IPS DF 19.7 (cell line): ENCODE data around the gene SNRPB.

ENCODE experiments used
- DNase-seq: peaks from one replicate; pipeline ENCODE4 v3.0.0-alpha.2; 2013; ENCODE audit warnings: low read depth, low spot score

SNRPB gene

DNA sequence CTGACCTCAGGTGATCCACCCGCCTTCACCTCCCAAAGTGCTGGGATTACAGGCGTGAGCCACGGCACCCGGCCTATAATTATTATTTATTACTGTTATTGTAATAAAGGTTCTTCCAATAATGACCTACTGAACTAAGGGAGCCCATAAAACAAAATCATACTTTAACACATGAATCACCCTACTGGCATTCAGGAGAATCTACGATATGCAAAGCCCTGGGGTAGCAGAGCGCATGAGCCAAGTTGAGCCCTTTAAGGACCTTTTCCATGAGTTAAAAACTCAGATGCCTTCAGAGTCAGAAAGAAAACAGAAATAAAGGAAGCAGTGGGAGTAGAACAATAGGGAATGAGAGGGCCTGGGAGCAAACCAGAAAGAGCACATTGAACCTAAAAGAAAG, 41.5 kb downstream of the SNRPB start:
- no peak for DNase-seq

DNA sequence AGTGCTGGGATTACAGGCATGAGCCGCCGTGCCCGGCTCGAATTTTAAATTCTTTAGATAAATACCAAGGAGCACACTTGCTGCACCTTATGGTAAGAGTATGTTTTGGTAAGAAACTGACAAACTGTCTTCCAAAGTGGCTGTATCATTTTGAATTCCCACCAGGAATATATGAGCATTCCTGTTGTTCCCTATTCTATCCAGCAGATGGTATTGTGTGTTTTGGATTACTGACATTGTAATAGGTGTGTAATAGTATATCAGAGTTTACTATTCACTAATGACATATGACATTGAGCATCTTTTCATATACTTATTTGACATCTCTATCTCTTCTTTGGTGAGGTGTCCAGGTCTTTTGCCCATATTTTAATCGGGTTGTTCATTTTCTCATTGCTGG, 49.3 kb downstream of the SNRPB start:
- no peak for DNase-seq

DNA sequence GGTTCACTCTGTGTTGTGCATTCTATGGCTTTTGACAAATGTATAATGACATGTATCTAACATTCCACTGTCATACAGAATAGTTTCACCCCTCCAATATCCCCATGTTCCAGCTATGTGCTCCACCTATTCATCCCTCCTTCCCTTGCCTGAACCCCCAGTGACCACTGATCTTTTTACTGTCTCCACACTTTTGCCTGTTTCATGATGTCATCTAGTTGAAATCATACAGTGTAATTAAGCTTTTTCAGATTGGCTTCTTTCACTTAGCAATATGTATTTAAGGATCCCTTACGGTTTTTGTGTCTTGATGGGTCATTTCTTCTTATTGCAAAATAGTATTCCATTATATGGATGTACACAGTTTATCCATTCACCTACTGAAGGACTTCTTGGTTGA, 50.1 kb downstream of the SNRPB start:
- DNase-seq = no peak

DNA sequence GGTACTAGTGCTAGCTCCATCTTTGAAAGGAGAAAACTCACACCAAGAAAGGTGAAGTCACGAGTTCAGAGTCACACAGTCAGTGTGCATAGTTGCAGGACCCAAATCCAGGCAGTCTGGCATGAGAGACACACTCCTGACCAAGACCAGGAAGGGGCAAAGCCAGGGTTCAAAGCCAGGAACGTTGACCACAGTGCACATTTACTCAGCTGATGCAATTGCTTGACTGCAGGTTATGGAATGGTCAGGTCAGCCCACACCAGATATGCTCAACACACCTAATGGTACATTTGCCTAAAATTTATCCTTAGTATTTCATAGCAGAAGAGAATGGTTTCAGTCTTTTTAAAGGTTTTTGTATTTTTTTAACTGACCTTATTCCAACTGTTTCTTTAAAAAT, 52.2 kb downstream of the SNRPB start:
- DNase-seq = no peak

DNA sequence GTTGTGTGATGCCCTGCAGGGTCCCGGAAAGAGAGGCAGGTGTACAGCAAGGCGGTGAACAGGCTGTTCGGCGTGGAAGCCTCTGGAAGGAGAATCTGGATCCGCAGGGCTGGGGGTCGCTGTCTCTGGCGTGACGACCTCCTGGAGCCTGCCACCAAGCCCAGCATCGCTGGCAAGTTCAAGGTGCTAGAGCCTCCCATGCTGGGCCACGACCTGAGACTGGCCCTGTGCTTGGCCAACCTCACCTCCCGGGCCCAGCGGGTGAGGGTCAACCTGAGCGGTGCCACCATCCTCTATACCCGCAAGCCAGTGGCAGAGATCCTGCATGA, 53.4 kb downstream of the SNRPB start:
- no peak for DNase-seq

DNA sequence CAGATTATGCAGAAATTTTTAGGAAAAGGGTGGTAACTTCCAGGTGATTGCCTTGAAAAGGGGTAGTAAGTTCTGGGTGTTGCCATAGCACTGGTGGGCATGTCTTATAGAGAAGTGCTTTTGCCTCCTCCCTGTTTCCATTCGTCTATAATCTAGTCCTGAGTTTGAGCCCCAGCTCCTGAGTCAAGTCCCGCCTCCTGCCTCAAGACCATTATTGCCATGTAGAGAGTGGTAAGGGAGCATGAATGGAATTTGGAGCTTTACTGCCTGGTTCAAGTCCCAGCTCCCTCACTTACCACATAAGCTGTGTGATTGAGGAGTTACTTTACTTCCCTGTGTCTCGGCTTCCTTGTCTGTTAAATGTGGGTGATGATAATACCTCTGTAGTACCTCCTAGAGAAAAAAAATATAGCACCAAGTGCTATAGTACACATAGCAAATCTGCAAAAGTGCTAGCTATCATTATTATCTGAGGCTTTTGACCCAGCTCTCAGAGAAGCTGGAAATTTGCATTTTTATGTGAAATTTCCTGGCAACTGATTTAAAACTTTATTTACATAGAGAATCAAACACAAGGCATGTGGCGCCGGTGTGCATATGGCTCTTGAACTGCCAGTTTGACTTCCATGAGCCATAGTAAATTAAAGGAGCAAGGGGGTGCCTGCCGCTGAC, 53.9 kb downstream of the SNRPB start:
- DNase-seq = no peak
